ENCODE results near the gene PMIS2.
A peak's percentile ranks its signal among the peaks of the same experiment; 100 is the strongest.
"Not testable (repeated sequence)": the region's sequence is repeated elsewhere in the genome, so short reads cannot be mapped to it uniquely, and the experiment has no call there.

PMIS2 gene

DNA sequence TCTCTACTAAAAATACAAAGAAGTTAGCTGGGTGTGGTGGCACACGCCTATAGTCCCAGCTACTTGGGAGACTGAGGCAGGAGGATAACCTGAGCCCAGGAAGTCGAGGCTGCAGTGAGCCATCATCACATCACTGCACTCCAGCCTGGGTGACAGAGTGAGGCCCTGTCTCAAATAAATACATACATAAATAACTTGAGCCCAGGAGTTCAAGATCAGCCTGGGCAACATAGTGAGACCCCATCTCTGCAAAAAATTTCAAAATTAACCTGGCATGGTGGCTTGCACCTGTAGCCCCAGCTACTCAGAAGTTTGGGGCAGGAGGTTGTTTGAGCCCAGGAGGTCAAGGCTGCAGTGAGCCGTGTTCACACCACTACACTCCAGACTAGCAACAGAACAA lies 9.1 kb downstream of the PMIS2 start:
- not testable (repeated sequence) for DNase-seq (ENCODE audit: low spot score)

DNA sequence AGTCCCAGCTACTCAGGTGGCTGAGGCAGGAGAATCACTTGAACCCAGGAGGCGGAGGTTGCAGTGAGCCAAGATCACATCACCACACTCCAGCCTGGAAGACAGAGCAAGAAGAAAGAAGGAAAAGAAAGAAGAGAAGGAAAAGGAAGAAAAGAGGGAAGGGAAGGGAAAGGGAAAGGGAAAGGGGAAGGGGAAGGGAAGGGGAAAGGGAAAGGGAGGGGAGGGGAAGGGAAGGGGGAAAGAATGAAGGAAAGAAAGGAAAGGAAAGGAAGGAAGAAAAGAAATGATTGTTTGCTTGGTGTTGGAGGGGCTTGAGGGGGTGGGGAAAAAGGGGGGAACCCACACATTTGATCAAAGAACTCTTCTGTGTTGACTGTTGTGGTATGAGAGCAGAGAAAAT lies 10.0 kb downstream of the PMIS2 start:
- no peak for DNase-seq (ENCODE audit: low spot score)

DNA sequence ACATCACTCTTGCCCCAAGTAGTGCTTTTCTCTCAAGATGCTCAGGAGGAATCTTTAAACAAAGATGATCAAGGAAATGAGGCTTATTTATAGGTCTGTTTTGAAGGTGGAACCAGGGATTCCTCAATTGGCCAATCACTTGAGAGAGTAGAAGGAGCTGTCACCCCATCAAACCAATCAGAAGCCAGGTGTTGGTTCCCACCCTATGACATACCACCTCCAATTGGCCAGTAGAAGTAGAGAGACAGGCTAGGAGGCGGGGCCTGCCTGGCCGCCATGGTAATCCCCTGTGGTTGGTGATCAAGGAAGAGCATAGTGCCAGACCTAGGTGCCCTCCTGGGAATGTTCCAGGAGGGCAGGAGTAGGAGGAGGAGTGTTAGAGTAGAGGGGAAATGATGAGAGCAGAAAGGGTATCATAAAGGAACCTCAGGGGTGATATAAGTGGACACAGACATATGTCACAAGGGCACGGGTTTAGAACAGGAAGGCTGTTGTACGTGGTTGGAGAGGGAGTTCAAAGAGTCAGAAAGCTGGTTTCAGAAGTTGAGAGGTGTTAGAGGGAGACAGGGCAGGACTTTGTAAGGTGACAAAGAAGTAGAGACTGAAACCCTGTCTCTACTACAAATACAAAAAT lies 10.5 kb downstream of the PMIS2 start:
- DNase-seq (ENCODE audit: low spot score): no peak

DNA sequence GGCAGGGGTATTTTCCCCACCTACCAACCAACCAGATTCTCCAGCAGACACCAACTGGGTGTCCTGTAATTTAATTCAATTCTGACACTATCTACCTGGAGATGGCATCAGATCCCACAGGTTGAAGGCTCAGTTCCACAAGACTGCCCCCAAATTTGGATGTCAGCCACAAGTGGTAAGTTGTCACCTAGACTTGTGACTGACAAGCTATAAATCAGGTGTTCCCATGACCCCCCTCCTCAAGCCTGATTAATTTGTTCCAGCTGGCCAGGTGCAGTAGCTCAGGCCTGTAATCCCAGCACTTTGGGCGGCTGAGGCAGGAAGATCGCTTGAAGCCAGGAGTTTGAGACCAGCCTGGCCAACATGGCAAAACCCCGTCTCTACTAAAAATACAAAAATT lies 16.0 kb downstream of the PMIS2 start:
- DNase-seq (ENCODE audit: low spot score): no peak

DNA sequence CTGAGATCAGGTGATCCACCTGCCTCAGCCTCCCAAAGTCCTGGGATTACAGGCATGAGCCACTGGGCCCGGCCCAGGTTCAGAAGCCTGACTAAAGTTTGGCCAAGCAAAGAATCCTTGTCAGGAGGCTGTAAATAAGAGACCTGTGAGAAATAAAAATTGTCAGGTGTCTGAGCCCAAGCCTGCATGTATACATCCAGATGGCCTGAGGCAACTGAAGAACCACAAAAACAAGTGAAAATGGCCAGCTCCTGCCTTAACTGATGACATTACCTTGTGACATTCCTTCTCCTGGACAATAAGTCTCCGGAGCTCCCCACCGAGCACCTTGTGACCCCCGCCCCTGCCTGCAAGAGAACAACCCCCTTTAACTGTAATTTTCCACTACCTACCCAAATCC lies 18.5 kb downstream of the PMIS2 start:
- not testable (repeated sequence) for DNase-seq (ENCODE audit: low spot score)

DNA sequence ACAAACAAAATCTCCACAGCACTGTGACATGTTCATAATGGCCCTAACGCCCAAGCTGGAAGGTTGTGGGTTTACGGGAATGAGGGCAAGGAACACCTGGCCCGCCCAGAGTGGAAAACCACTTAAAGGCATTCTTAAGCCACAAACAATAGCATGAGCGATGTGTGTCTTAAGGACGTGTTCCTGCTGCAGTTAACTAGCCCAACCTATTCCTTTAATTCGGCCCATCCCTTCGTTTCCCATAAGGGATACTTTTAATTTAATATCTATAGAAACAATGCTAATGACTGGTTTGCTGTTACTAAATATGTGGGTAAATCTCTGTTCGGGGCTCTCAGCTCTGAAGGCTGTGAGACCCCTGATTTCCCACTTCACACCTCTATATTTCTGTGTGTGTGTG lies 21.2 kb downstream of the PMIS2 start:
- not testable (repeated sequence) for DNase-seq (ENCODE audit: low spot score)

DNA sequence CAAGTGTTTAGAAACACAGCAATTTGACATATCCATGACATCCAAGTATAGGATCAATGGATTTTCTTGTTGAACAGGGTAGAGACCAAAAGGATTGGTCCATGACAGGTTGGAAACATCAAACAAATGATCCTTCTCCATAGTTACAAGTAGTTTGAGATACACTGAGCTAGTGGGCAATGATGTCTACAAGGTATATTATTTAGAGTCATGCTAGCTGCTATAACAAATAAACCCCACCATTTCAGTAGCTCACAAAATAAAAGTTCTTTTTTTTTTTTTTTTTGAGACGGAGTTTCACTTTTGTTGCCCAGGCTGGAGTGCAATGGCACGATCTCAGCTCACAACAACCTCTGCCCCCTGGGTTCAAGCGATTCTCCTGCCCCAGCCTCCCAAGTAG lies 21.7 kb downstream of the PMIS2 start:
- no peak for DNase-seq (ENCODE audit: low spot score)

DNA sequence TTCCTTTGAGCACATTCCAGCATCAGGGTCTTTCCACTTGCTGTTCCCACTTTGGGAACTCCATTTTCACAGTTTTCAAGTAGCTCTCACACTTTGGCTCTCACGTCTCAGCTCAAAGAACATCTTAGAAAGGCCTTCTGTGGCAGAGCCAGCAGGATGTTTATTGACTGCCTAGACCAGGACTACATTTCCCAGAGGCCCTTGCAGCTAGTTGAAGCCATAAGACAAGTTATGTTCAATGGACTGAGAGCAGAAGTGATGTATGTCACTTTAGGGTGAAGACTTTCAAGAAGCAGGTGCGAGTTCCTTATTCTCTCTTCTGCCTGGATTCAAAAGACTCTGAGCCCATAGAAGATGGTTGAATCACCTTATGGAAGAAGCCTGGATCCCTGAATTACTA lies 22.3 kb downstream of the PMIS2 start:
- DNase-seq (ENCODE audit: low spot score): no peak

DNA sequence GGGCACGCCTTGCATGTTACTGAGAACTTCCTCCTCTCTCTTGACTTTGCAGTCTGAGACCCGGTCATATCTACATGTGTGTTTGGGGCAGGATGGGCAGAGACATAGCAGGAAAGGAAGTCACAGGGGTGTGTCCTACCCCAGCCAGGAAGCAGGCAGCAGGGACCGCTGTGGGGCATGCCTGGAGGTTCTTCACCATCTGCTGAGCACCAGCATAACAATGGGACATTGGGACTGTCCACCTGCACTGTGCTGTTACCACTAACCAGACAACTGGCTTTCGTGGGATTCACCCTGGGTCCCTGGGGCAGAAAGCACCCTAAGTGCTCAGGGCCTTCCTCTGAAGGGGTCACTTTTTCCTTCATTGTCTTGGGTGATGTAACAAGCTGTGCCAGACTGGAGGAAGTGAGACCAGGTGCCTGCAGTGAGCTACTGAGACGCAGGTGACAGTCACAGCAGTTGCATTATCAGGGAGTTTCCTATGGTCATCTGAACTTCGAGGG lies 23.9 kb downstream of the PMIS2 start:
- DNase-seq (ENCODE audit: low spot score): peak; percentile 61

DNA sequence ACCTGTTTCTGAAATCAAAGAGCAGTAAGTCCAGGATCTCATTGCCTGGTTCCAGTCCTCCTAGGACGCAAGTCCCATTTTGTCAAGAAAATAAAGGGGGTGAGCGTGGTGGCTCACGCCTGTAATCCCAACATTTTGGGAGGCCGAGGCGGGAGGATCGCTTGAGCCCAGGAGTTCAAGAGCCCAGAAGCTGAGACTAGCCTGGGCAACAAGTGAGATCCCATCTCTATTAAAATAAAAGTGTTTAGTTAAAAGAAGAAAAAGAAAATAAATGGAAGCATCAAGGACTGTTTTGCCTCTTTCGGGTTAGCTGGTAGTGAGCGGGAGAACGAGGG lies 26.2 kb downstream of the PMIS2 start:
- DNase-seq (ENCODE audit: low spot score): no peak

DNA sequence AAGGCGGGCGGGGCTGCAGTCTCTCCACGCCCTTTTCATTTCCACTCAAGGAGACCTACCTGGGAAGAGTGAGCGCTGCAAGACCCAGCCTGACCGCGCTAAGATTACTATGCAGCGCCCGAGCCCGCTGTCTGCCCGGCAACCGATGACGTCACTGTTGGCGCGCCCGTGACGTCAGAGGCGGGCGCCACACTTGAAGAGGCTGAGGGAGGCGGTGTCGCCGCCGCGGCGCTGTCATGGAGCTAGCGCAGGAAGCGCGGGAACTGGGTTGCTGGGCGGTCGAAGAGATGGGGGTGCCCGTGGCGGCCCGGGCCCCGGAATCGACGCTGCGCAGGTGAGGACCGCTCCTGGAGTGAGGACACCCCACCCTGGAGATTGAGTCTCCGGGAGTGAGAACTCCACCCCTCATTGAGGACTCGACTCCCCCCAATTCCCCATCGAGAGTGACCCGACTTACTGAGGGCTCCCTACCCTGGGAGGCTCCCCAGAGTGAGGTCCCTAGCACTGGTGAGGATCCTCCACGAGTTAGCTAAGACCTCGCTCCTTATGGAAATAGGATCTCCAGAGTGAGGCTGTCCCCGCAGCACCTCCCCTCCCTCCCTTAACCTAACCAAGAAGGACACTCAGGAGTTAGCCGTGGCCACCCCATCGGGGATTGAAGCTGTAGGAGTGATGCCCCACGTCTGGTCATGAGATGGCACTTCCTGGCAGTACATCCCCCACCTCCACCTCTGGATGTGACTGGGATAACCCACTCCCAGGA lies 26.8 kb downstream of the PMIS2 start, which contains the start of gene HAUS5:
HAUS5 (plus strand) TSS at position 177 of the 763 bp plus-strand sequence; CDS start at position 237, 60 bp downstream.
- DNase-seq (ENCODE audit: low spot score): peak; percentile 94

DNA sequence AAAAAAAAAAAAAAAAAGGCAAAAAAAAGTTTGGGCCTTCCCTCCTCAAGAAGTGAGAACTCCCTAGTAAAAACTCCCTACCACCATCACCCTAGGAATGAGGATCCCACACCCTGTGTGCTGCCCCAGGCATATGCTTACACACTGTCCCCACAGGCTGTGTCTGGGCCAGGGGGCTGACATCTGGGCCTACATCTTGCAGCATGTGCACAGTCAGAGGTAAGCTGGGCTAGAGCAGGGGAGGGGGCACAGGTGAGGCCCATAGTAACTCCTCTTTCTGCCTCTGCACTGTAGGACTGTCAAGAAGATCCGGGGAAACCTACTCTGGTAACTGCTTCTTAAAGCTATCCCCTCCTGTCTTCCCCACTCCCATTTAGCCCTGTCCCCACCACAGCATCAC lies 27.6 kb downstream of the PMIS2 start:
- DNase-seq (ENCODE audit: low spot score): no peak

DNA sequence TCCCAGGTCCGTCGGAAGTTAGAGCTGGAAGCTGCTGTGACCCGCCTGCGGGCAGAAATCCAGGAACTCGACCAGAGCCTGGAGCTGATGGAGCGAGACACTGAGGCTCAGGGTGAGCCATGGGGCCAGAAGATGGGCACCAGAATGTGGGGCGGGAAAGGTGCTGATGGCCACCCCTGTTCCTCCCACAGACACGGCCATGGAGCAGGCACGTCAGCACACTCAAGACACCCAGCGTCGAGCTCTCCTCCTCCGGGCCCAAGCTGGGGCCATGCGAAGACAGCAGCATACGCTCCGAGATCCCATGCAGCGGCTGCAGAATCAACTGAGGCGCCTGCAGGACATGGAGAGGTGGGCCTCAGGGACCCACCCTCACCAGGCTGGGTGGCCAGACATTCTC lies 29.1 kb downstream of the PMIS2 start:
- DNase-seq (ENCODE audit: low spot score): no peak

DNA sequence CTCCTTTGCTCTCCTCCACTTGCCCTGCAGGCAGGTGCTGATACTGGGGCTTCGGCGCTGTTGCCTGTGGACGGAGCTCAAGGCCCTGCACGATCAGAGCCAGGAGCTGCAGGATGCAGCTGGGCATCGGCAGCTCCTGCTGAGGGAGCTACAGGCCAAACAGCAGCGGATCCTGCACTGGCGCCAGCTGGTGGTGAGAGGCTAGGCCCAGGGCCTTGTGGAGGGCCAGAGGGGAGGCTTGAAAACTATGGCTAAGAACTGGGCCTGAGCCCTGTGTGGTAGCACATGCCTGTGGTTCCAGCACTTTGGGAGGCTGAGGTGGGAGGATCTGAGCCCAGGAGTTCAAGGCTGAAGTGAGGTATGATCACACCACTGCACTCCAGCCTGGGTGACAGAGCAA lies 32.9 kb downstream of the PMIS2 start:
- no peak for DNase-seq (ENCODE audit: low spot score)

DNA sequence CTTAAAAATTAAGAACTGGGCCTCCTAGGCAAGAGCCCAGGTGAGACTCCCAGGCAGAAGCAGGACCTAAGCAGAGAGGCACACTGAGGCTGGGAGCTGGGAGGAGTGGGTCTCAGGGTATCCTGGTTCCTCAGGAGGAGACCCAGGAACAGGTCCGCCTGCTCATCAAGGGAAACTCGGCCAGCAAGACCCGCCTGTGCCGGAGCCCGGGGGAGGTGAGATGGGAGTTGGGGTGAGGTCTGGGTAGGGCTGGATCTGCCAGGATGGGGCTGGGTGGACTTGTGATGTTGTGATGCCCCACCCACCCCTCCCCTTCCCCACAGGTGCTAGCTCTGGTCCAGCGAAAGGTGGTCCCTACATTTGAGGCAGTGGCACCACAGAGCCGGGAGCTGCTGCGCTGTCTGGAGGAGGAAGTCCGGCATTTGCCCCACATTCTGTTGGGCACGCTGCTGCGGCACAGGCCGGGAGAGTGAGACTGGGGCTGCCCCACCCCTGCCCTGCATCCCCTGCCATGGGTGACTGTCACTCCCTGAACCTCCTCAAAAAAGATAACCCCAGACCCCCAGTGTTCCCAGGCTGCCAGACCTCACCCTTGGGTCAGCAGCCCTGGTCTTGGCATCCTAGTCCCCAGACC lies 33.4 kb downstream of the PMIS2 start:
- DNase-seq (ENCODE audit: low spot score): no peak

DNA sequence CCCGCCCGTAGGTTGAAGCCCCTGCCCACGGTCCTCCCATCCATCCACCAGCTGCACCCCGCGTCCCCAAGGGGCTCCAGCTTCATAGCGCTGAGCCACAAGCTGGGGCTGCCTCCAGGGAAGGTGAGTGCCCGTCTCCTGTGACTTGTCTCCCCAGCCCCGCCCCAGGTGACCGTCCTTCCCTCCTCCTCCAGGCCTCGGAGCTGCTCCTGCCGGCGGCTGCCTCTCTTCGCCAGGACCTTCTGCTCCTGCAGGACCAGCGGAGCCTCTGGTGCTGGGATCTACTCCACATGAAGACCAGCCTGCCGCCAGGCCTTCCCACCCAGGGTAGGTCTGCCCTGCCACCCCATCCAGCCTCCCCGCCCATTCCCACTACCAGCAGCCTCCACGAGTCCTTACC lies 34.0 kb downstream of the PMIS2 start:
- no peak for DNase-seq (ENCODE audit: low spot score)

DNA sequence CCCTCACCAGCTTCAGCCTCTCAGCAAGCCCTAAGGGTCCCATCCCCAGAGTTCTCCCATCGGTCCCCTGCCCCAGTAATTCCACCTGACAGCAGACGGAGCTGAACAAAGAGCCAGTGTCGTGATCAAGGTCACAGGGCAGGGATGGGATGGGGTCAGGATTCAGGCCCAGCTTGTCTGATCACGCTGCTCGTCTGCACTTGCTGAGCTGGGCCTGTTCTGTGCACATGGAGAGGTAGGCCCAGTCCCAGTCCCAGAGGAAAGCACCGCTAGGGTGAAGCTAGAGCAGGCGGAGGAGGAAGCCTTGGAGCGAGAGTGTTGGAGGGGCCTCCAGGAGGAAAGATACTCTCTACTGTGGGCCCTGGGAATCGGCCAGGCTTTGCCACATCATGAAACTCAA lies 35.7 kb downstream of the PMIS2 start:
- DNase-seq (ENCODE audit: low spot score): no peak

DNA sequence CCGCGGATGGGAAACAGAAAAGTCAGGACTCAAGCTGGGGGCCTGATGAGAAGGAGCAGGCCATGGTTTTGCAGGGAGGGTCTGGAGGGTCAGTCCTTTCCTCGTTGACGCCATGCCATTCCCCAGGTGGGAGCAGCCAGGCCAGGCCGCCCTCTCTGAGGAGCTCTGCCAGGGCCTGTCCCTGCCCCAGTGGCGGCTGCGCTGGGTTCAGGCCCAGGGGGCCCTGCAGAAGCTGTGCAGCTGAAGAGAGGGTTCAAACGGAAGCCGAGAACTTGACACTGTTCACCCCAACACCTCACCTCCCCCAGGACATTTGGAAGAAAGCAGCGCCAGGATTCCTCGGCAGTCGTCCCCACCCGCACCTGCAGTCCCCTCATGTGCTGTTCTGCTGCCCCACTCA lies 36.8 kb downstream of the PMIS2 start:
- DNase-seq (ENCODE audit: low spot score): no peak

DNA sequence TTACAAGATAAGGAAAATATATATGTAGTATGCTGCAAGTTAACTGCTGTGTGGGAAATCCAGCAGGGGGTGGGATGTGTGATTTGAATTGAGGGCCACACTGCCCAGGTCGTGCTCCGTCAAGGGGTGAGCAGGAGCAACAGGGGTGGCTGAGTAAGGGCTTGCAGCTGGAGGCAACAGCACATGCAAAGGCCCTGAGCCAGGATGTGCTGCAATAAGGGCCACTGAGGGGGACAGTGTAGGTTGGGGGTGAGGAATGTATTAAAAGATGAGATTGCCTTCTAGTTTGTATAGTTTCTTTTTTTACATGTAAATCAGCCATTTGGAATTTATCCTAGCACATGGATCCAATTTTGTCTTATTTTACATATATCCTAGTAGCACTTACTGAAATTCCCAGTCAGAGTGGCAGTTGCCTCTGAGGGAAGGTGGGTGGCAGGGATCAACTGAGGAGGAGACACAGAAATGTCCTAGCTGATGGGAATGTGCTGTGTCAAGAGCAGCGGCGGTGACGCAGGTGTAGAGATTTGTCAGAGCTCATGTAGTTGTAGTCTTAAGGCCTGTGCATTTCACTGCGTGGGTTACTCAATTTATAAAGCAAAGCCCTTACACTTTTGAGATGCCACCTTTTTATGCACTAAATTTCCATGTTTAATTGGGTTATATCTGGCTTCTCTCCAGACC lies 37.5 kb downstream of the PMIS2 start:
- no peak for DNase-seq (ENCODE audit: low spot score)

DNA sequence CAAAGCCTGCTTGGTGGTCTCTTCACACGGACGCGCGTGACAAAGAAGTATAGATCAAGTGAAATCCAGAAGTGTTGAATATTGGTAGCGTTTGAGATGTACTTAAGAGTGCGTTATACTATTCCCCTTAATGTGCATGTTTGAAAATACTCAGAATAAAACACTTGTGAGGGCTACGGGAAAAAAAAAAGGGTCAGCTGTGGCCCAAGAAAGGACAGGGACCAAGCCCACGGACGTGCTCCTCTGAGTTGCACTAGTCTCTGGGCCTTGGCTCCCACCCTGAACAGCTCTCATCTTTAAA lies 42.2 kb downstream of the PMIS2 start:
- DNase-seq (ENCODE audit: low spot score): no peak

DNA sequence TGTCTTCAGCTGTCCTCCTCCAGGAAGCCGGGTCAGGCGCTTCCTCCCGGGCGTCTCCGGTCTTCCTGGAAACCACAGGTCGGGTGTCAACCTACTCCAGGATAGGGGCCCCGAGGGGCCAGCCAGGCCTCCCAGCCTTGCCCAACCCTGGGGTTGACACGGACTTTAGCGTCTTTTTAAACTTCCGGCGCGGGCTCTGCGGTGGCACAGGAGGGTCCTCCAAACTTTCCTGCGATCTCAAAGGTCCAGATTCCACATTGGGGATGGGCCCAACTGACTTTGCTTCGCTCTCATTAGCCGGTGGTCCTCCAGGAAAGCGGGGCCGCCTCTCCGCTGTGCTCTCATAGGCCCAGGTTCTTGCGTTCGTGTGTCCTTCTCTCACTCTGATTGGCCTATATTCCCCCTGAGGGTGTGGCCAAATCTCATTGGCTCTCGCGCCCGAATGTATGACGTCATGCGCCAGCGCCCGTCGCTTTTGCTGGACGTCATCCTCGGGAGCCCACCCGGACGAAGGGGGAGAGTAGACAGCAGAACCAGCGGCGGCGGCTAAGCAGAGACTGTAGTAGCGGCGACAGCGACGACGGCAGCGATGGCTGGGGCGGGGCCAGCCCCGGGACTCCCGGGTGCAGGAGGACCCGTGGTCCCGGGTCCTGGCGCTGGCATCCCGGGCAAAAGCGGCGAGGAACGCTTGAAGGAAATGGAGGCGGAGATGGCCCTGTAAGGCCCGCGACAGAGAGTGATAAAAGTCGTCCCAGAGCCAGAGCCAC lies 42.8 kb downstream of the PMIS2 start, which contains the start of gene RBM42:
RBM42 (plus strand) TSS at position 472 of the 767 bp plus-strand sequence; CDS start at position 590, 118 bp downstream.
- peak; percentile 96 for DNase-seq (ENCODE audit: low spot score)

DNA sequence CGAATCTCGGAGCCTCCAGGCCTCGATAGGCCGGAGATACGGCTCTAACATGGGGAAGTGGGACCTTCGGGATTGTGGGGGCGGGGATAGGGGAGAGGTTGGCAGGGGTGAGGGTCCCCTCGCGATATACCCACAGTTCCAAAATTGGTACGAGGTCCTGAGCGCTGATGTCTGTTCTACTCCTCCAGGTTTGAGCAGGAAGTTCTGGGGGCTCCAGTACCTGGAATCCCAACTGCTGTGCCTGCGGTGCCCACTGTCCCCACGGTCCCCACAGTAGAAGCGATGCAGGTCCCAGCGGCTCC lies 43.3 kb downstream of the PMIS2 start:
- DNase-seq (ENCODE audit: low spot score): no peak
